HG02642 (cell line): ENCODE data around the gene TMEM184B.
A peak's percentile ranks its signal among the peaks of the same experiment; 100 is the strongest.
"Not testable (repeated sequence)": the region's sequence is repeated elsewhere in the genome, so short reads cannot be mapped to it uniquely, and the experiment has no call there.

Source experiments
- ATAC-seq: cut with Tn5 transposase; IDR thresholded peaks from one replicate; pipeline ENCODE4 v1.9.1; 2021; ENCODE audit warnings: mild to moderate bottlenecking; ENCODE audit not compliant: unreplicated experiment, poor library complexity

TMEM184B gene

DNA sequence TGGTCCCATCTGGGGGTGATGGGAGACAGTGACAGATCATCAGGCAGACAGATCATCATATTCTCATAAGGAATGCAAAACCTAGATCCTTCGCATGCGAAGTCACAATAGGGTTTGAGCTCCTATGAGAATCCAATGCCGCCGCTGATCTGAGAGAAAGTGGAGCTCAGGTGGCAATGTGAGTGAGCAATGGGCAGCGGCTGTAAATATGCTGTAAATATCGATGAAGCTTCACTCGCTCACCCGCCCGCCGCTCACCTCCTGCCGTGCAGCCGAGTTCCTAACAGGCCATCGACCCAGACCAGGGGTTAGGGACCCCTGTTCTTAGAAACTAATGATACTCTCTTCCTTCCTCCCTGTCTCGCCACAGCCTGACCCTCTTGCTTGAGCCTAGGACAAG, 81.8 kb downstream of the TMEM184B start:
- no peak for ATAC-seq

DNA sequence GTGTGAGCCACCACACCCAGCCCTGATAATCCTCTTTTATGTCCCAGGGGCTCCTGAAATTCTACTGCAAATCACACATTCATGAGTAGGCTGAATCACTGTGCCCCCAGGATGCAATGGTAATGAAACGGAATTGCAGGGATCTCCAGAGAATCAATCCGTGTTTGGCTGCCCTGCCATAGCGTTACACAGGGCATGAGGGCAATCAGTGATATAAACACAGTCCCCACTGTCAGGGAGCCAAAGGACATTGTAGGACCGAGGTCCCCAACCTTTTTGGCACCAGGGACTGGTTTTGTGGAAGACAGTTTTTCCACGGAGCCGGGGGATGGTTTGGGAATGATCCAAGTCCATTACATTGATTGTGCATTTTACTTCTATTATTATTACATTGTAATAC, 82.2 kb downstream of the TMEM184B start:
- no peak for ATAC-seq

DNA sequence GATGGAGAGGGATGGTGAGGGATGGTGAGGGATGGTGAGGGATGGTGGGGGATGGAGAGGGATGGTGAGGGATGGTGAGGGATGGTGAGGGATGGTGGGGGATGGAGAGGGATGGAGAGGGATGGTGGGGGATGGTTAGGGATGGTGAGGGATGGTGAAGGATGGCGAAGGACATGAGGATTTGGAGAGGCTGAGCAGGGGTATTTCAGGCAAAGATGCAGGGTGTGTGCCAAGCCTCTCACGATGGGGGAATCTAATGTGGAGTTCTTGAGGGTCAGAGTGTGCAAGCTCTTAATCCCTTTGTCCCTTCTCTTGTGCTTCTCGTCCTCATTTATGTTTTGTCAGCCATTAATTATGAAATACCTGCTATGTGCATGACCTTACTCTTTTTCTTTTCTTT, 83.7 kb downstream of the TMEM184B start:
- no peak for ATAC-seq

DNA sequence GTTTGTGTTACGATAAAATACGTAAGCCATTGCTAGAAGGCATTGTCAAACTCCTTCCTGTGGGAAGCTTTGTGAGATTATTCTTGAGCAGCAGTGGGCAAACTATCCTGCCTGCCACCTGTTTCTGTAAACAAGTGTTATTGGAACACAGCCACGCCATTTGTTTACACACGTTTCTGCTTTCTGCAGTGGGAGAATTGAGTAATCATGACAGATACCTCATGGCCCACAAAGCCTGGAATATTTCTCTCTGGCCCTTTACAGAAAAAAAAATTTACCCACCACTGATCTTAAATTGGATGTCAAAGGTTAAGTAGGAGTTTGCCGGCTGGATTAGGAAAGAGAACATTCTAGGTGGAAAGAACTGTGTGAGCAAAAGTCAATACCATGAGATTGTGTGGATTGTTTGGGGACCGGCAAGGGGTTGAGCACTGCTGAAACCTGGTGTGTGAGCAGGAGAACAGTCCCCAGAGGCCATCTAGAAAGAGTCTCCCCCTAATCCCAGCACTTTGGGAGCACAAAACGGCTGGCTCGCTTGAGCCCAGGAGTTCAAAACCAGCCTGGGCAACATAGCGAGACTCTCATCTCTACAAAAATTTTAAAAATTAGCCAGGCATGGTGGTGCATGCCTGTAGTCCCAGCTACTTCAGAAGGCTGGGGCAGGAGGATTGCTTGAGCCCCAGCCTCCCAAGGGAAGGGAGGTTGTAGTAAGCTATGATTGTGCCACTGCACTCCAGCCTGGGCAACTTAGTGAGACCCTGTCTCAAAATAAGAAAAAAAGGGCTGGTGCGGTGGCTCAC, 85.2 kb downstream of the TMEM184B start:
- ATAC-seq: no peak

DNA sequence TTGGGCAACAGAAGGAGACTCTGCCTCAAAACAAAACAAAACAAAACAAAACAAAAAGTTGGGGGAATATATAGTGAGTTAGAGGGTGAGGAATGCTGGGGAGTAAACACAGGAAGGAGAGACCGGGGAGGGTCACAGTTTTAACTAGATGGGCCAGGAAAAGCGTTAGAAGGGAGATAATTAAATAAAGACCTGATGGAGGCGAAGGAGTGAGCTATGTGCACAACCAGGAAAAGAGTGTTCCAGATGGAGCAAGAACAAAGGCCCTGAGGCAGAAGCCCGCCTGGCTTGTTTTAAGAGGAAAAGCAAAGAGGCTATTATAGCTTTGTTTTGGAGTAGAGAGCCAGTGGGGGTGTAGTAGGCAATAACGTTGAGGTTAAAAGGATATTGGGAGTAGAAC, 86.4 kb downstream of the TMEM184B start:
- no peak for ATAC-seq

DNA sequence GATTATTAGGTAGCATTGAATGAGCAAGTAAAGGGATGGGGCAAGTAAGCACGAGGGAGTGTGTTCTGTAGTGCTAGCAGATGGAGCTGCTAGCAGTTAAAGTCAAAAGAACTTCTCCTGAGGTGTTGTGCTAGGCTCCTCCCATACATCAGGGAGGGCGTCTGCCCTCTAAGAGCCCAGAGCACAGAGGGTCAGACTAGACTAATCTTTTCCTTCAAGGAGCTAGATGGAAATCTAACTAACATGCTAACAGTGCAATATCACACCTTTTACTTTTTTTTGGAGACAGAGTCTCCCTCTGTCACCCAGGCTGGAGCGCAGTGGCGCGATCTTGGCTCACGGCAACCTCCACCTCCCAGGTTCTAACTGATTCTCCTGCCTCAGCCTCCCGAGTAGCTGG, 88.0 kb downstream of the TMEM184B start:
- ATAC-seq: no peak

DNA sequence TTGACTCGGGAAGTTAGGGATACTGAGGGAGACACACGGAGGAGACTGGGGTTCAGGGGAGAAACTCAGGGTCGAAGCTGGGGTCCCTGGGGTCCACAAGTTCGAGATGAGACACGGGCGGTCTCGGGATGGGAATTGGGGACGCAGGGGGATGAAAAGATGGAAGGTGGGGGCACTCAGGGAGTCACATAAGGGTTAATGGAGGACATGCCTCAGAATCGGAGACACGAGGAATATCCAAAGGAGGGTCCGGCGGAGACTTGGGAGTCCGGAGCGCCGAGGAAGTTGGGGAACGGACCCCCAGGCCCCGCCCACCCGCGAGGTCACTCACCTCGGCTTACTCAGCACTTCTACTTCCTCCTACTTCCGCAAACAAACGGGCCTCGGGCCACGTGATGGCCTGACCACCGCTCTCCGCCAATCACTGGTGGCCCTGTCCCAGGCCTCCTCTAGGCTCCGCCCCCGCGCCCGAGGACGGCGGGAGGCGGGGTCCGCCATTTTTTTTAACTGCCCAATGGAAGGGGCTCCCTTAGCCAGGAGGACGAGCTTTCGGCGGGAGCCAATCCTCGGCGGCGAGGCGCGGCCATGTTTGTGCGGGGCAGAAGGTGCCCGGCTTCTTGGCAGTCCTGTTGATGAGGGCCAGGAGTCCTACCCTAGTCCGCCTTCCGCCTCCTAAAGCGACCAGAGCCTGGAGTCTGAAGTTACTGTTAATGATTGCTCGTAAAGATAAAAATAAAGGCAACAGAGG, 91.2 kb downstream of the TMEM184B start, which contains the start of gene PLA2G6:
Gene PLA2G6 (minus strand): TSS at position 378 of the 748 bp plus-strand sequence. CDS start 12,404 bp downstream, outside the sequence.
- ATAC-seq: peak; percentile 87

DNA sequence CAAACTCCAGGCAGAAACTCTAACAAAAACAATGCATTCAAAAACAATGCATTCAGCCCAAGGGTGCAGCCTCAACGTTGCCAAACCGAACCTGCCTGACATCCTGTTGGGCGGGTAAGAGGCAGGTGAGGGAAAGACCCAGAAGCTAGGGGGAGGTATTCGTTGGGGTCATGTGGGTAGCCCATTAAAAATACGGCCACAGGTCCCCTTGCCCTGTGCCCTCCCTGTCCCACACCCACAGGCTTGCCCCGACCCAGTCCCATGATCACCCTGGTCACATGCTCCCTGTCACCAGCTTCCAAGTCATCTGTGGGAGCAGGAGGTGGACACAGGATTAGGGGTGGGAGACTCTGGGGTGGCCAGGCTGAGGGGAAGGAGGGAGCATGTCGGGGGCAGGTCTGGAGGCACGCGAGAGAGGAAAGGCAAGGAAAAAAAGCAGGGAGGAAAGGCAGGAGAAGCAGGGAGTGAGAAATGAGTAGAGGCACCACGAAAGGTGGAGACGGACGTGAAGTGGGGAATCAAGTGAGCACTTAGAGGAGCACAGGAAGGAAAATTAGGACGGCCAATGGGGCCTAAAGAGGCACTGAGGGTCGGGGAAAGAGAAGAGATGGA, 91.9 kb downstream of the TMEM184B start:
- peak; percentile 29 for ATAC-seq

DNA sequence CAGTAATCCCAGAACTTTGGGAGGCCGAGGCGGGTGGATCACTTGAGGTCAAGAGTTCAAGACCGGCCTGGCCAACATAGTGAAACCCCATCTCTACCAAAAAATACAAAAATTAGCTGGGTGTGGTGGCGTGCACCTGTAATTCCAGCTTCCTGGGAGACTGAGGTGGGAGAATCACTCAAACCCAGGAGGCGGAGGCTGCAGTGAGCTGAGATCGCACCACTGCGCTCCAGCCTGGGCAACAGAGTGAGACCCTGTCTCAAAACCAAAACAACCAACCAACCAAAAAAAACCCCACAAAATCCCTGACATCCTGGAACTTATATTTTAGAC, 94.2 kb downstream of the TMEM184B start:
- ATAC-seq: not testable (repeated sequence)

DNA sequence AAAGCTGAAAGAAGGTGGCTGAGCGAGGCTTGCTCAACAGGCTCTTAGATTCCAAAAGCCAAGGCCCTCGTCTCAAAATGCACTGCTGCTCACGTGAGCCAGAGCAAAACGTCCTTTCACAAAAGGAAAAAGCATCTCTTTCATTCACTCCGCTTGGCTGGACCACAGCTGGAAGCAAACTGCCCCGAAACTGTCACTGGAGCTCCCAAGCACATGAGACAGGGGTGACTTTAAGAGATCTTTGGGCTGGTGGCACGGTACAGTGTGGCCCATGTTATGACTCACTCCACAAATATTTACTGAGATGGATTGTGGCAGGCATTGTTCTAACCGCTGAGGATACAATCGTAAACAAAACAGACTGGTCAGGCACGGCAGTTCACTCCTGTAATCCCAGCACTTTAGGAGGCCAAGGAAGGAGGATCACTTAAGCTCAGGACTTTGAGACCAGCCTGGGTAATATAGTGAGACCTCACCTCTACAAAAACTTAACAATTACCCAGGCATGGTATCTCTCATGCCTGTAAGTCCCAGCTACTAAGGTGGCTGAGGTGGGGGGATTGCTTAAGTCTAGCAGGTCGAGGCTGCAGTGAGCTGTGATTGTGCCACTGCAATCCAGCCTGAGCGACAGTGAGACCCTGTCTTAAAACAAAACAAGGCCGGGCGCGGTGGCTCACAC, 94.7 kb downstream of the TMEM184B start:
- no peak for ATAC-seq

DNA sequence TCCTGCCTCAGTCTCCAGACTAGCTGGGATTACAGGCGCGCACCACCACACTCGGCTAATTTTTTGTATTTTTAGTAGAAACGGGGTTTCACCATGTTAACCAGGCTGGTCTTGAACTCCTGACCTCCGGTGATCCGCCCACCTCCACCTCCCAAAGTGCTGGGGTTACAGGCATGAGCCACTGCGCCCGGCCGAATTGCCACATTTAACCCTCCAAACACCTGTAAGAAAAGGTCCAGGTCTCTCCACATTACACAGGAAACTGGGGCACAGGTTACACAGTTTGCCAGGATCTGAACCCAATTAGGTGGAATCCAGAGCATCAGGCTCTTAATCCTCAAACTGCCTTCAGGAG, 95.3 kb downstream of the TMEM184B start:
- ATAC-seq: not testable (repeated sequence)

DNA sequence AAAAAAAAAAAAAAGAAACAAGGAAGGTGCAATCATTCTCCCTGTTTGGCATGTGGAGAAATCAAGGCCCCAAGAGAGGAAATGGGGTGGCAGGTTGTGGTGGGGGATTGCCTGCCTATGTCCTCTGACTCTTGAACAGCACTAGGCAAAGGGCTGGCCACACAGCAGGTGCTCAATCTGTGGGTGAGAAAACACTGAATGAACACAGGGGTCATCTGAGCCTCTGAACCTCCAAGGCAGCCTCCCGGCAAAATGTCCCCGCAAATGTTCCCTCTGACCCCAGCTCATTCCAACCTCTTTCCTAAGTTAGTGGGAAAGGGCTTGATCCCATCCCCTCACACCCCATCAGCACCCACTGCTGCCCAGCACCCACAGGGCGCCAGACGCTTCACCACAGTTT, 95.8 kb downstream of the TMEM184B start:
- ATAC-seq: no peak

DNA sequence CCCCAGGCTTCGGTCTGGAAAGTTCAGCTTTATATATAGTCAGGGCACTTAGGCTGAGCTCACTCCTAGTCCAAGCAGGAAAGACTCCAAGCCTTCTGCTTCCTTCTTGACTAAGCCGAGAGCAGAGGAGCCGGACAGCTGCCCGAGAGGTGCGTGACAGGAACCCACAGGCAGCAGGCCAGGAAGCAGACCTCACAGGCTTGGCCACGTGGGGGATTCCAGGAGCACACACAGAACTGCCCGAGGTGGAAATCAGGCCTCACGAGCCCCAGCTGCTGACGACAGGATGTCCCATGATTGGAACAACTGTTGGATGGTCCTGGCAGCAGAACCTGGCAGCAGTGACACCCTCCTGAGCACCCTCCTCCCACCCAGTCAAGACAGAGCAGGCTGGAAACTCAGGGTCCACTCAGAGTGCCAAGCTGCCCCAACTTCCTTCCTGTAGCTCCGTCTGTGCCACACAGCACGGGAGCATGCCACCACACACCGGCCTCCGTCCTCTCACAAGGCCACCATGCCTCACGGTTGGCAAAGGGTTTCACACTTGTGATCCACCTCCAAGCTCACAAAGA, 96.6 kb downstream of the TMEM184B start:
- ATAC-seq: no peak

DNA sequence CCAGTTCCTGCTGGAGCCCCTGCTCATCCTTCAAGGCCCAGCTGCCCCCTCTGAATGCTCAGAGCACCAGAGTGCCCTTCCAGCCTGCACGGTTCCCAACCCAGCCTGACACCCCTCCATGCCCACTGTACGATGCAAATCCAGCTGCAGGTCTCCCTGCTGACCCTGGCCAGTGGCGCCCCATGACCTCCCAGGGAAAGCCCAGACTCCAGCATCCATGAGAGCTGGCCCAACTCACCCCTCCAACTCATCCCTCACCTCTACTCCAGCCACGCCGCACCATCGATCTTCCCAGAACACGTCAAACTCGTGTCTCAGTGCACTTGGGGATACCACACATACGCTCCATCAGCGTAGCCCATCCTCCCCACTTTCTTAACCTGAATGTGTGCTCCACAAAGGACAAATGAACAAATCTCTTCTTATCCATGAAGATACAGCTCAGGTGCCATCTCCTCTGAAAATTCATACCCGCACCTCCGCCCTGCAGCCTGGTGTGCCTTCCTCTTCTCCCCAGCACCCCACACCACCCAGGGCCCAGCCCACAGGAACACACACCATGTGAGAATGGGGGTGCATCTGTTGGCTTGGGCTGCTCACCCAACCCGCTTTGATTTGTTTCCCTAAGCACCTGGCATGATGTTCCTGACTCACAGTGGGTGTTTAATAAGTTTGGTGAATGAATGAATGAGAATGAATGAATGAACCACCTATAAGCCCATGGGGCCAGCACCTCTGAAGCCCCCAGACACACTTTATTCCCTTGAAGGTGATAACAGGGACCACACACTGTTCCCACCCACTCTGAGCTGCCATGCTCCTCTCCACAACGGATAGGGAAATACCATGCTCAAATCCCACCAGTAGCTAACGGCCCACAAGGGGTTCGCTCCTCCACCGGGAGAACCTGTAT, 97.3 kb downstream of the TMEM184B start:
- no peak for ATAC-seq

DNA sequence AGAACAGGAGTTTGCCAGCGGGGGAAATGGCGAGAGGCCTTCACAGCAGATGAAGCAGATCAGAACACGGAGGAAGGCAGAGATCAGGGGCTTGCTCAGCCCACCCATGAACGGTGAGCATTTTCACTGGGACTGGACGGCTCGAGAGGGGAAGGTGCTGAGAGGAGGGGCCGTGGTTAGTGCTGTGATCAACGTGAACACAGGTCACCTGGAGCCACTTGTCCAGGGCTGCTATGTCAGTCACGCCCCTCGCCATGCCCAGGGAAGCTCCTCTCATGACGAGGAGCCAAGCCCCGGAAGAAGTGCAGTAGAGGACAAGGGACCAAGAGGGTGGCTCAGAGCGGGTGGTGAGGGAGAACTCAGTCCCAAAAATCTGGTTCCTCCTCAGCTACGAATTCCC, 98.2 kb downstream of the TMEM184B start:
- ATAC-seq: no peak

DNA sequence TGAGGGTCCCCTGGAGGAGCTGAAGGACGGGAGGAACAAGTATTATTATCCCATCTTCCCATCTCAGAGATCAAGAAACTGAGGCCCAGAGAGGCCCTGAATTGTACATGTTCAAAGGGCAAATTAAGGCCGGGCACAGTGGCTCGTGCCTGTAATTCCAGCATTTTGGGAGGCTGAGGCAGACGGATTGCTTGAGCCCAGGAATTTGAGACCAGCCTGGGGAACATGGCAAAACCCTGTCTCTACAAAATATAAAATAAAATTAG, 99.2 kb downstream of the TMEM184B start:
- ATAC-seq: no peak

DNA sequence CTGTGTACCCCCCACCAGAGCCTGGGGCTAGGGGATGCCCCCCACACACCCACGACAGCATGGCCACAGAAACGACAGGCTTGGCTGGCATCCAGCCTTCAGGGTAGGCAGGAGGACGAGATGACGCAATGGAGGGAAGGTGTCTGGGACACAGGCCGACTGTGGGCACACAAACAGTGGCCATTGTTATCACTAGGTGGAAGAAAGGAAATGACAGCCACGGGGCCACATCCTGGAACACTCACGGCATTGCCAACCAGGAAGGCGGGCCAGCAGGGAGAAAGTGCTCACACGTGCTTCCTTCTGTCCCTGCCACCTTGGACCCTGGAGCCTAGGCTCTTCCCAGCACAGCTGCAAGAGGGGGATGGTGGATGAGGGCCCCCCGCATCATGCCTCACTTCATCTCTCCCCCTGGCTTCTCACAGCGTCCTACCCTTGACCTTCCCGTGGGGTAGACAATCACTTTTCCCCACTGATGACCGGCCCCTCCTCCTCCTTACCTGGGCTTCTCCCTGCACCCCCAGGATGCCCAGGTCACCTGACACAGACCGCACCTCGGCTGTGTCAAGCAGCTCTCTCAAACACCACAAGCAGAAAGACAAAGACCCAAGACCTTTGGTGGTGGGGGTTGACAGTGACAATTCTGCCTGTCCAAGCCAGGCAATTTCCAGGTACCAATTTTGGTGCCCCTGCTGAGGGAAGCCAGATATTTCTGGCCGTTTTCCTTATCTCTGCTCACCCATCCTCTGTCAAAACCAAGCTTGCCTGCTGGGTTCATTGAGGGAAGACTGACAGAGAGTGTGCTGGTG, 99.8 kb downstream of the TMEM184B start:
- ATAC-seq: no peak

DNA sequence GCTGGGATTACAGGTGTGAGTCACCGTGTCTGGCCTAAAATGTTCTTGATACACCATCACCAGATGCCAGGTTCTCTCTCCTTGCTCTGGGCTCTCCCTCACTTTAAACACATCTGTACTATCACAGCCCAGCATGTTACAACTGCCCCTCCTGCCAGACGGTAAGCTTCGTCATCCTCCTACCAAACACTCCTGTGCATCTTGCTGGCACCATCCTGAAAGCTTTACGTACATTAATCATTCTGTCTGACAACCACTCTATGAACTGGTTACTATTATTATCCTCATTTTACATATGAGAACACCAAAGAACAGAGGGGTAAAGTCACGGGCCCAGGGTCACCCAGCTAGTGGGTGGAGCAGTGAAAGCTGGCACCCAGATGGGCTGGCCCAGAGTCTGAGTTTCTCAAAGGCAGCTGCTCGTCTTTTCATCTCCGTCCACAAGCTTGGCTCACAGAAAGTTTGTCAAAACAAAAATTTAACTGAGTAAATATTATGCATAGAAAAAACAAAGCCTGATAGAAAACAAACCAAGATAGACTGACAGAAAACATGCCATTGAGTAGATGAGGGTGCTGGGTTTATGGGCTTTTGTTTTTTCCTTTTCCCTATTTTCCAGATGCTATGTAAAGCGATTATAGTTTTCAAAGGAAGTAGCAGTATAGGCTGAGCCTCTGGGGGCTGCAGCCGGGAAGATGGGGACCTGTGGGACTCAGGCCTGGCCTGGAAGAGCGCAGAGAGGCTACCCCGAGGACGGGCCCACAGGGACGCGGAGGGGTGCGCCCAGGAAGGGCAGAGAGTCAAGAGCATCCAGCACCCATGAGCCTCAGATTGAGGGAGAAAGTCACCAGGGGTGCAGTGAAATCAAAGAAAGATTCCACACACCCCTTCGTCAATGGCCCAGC, 100.6 kb downstream of the TMEM184B start:
- ATAC-seq: no peak
